HG03558 (cell line): ENCODE measurements around the gene CNTFR.

Experiments used
- ATAC-seq: cut with Tn5 transposase; IDR thresholded peaks from one replicate; pipeline ENCODE4 v1.9.1; 2021; ENCODE audit warnings: moderate number of reproducible peaks; ENCODE audit not compliant: unreplicated experiment; ENCODE audit errors: extremely low read depth

CNTFR gene

DNA sequence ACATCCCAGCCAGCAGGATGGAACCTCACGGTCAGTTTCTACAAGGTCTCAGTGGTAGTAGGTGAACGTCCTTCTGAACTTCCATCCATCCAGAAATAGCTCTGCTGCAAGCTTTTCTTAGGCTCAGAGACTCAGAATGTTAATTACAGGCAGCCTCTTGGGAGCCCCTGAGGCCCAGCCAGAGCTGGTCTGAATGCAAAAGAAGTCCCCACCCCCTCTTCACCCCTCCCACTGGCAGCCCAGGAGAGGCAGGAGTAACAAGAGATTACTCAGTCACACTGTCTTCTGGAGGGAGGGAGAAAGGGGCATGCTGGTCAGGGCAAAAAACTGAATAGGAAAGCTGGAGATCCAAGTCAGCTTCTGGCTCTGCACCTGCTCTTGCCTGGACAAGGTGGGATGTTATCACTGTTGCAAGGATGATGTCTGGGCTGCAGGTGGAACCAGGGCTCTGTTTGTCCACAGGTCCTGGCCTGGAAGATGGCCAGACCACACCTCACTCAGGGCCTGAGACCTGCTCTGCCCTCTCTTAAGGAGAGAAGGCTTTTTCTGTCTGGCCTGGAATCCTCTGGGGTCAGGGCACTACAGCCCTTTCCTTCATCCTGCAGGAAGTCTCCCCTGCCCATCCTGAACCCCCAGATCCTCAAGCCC is 75.8 kb downstream of the CNTFR start:
- ATAC-seq = no peak

DNA sequence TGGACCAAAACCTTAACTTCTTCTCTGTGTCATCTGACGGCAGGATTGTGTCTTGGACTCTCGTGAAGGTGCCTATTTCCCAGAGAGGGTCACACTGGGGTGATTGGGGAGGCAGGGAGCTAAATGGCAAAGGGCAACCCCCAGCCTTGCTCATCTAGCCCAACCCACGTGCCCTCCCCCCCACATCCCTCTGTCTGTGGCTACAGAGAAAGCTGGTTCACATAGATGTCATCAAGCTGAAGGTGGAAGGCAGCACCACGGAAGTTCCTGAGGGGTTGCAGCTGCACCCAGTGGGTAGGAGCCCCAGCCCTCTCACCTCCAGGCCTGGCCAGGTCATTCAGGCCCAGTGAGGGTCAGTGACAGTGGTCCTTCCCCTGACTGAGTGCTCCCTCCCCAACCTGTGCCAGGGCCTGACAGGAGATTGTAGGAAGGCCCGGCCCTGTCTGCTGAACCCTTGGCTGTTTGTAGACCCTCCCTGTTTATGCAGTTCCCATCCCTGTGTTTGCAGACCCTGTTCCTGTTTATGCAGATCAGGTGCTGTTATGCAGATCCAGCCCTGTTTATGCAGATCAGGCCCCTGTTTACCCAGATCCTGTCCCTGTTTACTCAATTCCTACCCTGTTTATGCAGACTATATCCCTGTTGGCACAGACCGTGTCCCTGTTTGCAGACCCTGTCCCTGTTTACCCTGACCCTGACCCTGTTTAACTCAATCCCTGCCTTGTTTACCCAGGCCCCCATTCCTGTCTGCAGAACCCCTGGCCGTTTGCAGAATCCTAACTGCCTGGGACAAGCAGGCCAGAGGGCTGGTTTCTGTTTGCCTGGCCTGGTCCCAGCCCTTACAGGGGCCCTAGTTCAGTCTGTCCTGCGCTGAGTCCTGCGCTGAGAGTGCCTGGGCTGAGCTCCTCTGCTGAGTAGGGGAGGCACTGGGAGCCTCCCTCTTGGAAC is 77.1 kb downstream of the CNTFR start:
- ATAC-seq = no peak

GRCh38 chr9:34510497-34511468 is 78.7 kb downstream of the CNTFR start:
- ATAC-seq = no peak

DNA sequence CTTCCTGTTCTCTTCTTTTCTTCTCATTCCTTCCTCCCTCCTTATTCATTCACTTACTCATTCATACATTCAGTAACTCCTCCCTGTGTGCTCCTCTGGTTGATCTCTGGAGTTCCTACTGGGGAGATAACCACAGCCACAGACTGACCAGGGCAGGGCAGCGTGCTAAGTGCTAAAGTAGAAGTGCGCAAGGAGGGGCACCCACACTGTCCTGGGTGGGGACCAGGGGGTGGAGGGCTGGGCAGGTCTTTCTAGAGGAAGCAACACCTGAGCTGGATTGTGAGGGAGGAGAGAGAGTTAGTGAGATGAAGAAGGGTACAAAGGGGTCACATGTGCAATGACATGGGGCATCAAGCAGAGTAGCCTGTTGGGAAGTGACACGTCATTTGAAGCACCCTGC is 80.6 kb downstream of the CNTFR start:
- no peak for ATAC-seq

DNA sequence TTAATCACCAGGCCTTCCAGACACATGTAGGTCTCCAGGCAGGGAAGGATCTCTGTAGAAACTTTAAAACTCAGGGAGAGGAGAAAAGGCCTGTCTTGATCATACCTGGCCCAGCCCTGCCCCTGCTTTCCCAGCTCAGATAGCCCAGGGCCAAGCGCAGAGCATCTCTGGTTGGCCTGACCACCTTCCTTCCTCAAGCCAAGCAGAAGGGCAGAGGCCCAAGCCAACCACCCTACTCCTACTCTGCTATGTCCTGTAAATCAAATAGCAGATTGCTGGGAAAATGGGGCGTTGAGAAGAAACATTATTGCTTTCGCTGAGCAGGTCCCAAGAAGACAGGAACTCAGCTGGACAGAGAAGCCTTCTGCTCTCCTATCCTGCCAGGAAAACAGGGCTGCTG is 81.1 kb downstream of the CNTFR start:
- no peak for ATAC-seq

- no peak for ATAC-seq
Measured at GRCh38 chr9:34507966-34508365, 81.6 kb downstream of the CNTFR start.

GRCh38 chr9:34507556-34507955 is 82.0 kb downstream of the CNTFR start:
- ATAC-seq = no peak

DNA sequence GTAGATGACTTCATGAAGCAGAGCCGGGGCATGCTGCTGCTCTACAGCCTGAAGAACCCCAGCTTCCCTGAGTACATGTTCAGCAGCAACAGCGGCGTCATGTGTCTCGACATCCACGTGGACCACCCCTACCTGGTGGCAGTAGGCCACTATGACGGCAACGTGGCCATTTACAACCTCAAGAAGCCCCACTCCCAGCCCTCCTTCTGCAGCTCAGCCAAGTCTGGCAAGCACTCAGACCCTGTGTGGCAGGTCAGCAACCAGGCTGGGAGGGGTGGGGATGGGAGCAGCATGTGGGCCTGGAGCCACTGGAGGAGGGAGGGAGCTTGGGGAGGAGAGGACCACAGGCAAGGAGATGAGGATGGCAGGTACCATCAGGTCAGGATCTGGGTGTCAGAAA is 82.9 kb downstream of the CNTFR start:
- ATAC-seq = no peak

DNA sequence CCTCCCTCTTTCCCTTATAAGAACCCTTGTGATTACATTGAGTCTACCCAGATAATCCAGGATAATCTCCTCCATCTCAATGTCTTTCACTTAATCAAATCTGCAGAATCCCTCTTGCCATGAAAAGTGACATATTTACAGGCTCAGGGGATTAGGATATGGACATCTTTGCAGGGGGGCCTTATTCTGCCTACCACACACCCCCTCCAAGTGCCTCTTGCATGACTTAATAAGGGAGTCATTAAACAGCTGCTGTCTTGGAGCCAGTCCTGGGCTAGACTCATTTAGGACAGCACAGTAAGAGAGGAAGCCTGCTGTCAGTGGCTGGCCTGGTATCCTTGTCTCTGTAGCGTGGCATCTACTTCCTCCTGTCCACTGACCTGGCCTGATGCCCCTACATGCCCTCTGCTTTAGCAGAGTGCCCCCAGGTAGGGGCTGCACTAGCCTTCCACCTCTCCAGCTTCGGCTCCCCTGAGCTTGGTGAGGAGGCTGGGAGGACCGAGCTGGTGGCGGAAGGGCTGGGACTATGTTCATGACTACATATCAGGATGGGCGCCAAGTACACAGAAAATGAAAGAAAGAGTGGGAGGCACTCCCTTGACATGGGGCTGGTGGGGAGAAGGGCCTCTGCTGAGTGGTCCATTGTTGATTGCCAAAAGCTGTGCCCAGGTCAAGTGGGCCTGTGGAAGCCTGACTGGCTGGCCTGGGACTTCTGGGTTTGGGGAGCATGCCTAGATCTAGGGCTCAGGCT is 84.0 kb downstream of the CNTFR start:
- no peak for ATAC-seq

GRCh38 chr9:34503406-34503805 is 86.1 kb downstream of the CNTFR start:
- ATAC-seq = no peak

- no peak for ATAC-seq
Measured at GRCh38 chr9:34502891-34503290, 86.6 kb downstream of the CNTFR start.

DNA sequence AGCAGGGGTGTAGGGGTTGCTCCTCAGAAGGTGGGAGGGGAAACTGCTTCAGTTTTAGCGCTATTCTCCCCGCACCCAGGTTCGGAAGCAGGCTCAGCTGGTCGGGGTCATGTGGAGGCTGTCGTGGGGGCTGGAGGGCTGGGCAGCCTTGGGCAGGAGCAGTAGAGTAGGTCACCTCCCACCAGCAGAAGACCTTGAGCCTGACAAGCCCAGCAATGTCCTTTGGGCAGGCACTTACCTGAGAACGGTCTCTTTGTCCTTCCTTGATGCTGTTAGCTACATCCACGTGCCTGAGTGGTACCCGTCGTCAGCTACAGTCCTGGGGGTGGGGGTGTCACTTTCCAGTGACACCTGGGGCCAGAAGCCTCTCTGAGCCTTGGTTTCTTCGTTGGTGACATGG is 87.1 kb downstream of the CNTFR start:
- ATAC-seq = no peak

GRCh38 chr9:34501889-34502425 is 87.6 kb downstream of the CNTFR start:
- ATAC-seq = no peak
